ENCODE data around the gene GHSR.

The GHSR gene

DNA sequence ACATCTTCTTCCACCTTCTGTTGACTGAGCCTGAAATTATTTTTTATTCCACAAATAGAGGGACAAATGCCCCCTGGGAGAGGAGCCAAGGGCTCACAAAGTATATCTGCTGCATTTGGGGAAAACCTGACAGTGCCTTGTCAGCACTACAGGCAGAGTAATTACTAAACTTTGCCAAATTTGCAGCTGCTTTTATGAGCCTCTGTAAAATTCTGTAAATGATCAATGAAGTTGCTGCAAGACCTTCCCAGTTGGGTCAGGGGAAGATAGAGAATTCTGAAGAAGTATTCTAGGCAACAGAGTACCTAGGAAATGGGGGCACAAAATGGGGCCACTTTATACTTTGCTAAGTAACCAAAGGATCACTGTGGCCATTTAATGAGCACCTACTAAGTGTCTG, 10.5 kb downstream of the GHSR start:
- no peak for DNase-seq (ENCODE audit: low read depth)

DNA sequence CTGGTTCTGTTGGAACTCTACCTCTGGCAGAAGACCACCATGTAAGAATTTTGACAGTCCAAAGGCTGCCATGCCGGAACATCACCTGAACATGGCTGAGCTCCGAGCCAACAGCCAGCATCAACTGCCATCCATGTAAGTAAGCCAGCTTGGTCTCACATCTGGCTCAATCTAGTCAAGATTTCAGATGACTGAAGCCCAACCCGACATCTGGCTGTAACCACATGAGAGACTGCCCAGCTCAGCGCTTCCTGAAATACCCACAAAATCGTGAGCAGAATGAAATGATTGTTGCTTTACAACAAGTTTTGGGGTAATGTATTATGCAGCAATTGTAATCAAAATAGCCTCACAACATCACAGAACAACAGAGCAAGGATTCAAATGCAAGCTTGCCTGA, 32.9 kb downstream of the GHSR start:
- no peak for DNase-seq (ENCODE audit: low read depth)

DNA sequence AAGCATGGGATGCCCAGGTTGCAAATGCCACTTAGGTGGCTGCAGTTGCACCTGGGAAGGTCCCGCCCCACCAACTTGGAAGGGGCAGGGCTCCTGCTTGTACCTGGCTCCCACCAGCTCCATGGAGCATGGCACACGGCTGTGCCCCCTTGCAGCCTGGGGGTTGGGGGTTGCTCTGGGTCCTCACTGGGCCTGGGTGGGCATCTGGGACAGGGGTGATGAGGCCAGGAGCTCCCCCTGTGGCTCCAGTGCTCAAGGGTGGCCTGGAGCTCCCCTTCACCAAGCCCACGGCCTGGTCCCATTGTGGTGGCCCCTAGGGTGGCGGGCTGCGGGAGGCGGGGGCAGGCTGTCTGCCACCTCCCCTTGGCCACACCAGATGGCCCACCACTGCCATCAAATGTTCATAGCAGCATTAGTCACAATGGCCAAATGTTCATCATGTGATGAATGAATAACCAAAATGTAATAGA, 36.7 kb downstream of the GHSR start:
- no peak for DNase-seq (ENCODE audit: low read depth)

DNA sequence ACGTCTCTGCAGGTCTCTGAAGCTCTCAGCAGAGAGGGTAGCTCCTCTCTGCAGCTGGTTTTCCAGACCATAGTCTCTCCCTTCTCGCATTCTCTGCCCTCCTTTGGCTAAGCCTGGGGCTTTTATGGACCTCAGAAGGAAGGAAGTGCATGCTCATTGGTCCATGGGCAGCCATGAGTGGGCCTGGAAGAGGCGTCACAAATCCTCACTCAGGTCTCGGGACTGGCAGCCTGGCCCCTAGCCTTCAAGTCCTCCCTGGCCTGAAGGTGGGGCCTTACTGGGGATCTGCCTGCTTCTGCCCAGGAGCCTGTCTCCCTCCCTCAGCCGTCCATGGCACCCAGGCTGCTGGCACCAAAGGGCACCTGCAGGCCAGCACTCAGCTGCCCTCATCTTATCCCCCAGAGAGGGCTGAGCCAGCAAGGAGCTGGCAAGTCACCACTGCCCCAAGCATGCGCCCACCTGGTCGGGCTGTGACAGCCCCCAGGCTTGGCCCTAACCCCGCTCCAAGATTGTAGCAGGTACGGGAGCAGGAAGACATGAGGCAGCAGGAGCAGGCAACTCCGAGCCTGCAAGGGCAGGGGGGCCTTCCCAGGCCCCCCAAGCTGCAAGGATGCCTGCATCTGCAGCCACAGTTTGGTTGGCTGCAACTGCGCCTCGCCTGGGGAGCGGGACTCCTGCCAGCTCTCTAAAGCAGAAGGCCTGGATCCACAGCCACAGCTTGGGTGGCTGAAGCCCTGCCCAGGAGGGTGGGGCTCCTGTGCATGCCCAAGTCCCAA, 37.4 kb downstream of the GHSR start:
- no peak for DNase-seq (ENCODE audit: low read depth)

DNA sequence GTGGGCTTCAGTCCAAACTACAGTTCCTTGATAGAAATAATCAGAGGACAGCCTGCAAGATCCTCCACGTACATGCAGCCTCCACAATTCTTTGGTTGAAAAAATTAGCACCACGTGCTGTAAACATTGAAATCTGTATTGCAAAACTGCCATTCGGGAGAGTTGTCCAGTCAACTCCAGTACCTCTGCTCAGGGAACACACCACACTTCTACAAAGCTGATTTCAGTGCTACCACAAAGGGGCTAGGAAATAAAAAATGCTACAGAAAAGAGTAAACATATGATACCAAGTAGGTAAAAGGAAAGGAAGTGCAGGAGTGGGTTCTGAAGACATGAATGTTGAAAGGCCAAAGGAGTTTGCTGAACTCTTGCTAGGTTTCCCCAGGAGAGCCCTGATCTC, 40.4 kb downstream of the GHSR start:
- no peak for DNase-seq (ENCODE audit: low read depth)

DNA sequence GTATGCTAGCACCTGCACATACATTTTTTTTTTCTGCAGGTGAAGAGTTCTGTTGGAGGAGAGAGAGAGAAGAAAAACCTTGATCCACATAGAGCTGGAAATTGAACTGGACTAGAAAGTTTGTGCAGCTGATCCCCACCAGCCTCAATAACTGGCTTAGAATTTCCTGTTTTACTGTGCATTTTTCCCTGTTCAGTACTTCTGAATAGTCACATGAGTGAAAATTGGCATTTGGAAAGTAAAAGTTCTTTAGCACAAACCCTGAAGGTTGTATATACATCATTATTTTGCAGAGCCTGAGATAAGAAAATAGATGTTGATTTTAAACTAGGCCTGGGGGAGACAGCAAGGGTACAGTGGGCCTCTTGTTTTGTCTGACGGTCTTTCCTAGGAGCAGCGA, 42.3 kb downstream of the GHSR start:
- DNase-seq (ENCODE audit: low read depth): no peak

DNA sequence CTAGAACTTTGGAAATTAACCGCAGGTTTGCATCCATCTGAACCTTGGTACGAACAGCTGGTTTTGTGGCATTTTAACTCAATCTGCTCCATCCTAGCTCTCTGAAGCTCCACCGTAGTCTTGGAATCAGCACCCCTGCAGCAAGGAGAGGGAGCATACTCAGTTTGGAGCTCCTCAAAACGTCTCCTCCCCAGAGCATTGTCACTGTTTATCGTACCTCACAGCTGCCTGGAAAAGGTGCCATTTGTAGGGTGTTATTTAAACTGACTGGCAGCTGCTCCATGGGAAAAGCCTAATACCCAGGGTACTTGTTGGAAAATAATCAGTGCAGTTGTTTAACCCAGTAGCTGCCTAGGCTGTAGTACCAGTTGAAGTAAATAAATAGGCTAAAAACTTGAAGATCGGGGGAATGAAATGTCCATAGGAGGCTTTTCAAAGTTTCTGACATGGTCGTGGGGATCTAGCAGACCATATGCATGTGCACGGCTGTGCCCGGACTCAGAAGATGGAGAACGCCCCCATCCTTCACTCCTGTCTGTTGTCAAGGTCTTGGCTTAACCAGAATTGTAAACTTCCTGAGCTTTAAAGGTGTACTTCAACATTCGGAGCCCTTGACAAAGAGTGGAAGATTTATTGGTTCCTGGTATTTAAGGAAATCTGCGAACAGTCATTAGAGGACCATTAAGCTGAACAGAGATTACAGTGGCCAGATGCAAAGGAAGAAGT, 43.9 kb downstream of the GHSR start:
- DNase-seq (ENCODE audit: low read depth): no peak

DNA sequence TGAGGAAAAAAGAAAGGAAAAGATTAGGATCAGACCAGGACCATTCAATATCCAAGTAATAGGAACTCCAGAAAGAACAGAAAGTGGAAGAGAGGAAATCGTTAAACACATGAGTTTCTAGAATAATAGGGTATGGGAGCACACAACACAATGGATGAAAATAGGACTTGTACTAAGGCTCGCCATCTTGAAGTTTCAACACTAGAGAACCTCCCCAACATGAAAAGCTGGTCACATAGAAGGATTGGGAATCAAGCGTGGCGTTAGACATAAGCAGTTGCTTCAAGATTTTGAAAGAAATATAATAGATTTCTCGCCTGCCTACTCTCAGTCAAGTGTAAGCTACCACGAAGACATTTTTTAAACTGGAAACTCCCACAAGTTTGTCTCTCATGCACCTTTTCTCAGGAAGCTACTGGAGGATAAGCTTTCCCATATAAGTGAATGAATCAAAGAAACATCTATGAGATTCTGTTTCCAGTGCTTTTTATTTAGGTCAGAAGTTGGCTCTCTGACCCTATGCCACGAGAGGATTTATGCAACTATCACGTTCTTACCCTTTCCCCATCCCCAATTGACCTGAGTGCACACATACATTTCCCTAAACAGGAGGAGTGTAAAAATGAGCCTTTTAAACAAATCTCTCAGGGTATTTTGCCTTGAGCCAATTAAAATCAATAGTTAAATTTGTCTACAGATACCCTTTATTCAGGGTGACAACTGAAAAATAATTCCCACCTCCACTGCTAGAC, 45.2 kb downstream of the GHSR start:
- DNase-seq (ENCODE audit: low read depth): no peak

DNA sequence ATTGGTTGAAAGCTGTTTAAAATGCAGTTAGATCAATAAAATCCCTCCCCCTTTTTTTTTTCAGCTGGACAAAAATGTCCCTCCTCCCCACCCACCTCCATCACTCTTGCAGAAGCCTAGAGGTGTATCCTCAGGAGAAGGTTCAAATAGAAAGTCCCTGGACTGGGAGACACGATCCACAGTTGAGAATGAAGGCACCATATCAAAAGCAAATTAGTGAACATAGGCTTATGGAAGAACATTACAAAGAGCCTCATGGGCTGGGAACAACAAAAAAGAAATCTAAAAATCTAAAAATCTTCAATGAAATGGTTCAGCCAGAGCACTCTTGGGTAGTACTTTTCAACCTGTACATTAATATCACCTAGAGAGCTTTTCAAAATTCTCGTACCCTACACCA, 46.2 kb downstream of the GHSR start:
- no peak for DNase-seq (ENCODE audit: low read depth)

DNA sequence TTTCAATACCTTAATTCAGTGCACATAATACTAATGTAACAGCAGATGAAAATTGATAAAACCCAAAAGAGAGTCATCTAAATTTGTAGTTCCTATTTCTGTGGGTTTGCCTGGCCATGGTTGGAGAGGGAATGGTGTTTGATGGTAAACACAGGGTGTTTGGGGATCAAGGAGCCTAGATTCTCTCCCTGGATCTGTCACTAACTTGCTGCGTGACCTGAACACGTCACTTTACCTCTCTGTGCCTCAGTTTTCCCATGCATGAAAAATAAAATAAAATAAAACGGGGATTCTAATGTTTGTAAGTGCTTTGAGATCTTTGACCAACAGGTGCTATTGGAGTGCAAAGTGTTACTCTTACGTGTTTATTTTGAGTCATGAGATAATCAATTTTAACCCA, 49.8 kb downstream of the GHSR start:
- DNase-seq (ENCODE audit: low read depth): no peak

DNA sequence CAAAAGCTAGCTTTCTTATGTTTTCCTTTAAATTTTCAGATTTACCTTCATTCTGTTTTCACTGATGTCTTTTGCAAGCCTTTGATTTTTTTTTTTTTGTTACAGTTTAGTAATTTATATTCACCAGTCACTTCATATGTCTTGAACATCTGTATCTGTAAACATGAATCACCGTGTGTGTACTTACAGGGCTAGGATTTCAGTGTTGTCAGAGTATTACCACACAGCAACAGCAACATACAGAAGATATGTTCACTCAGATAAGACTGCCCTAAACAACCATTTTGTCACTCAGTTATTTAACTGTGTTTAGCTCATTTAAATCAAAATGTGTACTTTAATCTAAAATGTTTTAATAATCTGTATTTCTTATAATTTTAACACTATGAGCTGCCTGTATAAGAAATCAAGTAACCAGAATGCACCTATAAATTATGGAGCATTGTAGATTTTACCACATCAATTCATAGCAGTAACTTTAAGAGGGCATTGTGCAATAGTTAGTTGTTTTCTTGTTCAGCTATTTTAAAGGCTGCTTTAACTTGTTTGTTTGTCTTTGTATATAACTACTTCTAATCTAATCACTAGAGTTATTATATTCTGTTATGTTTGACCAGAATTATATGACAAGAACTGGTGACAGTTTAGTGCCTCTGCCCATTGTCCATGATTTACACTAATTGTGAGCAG, 50.4 kb downstream of the GHSR start:
- no peak for DNase-seq (ENCODE audit: low read depth)

DNA sequence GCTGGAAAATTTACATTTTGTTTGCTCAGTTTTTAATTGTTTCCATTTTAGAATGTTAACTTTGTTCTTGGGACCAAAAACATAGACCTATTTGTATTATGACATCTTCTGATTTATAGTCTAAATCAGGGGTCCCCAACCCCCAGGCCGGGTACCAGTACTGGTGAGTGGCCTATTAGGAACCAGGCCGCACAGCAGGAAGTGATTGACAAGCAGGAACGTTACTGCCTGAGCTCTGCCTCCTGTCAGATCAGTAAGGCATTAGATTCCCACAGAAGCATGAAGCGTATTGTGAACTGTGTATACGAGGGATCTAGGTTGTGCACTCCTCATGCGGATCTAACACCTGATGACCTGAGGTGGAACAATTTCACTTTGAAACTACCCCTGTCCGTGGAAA, 51.9 kb downstream of the GHSR start:
- no peak for DNase-seq (ENCODE audit: low read depth)

DNA sequence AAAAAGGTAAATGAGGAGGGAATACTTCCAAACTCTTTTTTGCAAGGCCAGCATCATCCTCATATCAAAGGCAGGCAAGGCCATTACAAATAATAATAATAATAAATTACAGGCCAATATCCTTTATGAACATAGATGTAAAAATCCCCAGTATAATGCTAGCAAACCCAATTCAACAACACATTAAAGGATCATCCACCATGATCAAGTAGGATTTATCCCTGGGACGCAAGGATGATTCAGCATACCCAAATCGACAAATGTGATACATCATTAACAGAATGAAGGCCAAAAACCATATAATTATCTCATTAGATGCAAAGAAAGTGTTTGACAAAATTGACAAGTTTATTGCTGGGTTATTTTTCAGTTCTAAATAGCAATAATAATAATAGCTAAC, 53.6 kb downstream of the GHSR start:
- no peak for DNase-seq (ENCODE audit: low read depth)

All from activated T-helper 9 cell treated with anti-CD3 and anti-CD28 coated beads, Interleukin-2, amount 50 U/mL, for 16 hours (primary cell).